Stimulated activated CD4-positive, alpha-beta T cell treated with anti-CD3 and anti-CD28 coated beads, Interleukin-12 subunit alpha, Interleukin-12 subunit beta, amount 100 ng/mL, for 4 hours (primary cell): ENCODE measurements around the gene IFIT2.
"Not testable (repeated sequence)": the region's sequence is repeated elsewhere in the genome, so short reads cannot be mapped to it uniquely, and the experiment has no call there.

Experiments used
- DNase-seq: peaks from one replicate; pipeline ENCODE4 v3.0.0-alpha.2; 2020

Gene IFIT2

DNA sequence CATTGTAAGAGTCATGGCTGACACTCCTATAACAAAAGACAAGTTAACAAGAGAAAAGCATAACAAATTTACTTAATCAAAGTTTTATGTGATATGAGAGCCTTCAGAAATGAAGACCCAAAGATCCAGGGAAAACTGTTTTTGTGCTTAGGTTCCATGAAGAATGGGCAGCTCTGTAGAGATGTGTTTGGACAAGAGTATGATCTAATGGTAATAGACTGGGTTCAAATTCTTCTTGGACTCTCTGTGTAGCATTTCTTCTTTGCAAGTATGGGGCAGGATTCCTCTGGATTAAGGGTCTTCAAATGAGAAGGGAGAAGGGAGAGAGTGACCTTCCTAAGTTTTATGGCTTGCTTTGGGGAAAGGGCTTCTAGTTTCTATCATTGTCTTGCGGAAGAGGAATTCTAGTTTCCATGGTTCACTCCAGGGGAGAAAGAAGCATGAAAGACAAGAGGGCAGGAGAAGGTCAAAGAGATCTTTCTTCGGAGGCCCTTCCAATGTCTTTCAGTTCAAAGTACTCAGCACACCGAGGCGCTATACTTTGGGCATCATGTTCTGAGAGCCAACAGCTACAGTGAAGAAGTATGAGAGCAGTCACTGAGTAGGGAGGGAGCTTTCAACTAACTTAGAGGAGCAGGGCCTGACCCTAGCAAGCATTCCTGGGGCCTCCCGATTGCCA is 41.4 kb downstream of the IFIT2 start:
- no peak for DNase-seq

DNA sequence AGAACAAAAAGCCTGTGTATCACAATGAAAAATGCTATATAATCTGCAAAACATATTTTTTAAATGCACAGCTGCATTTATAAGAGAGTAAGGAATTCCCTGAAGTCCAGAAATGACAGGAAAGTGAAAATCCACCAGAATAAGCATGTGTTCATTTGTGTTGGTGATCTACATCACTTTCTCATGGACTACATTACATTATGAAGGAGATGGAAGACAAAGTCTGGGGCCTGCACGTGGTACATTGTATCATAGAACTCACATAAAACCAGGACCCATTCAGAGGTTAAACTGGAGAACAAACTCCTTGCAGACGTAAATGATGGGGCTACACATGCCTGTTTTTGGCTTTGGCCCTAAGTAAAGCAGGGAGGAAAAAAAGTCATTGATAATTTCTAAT is 42.3 kb downstream of the IFIT2 start:
- DNase-seq = no peak

DNA sequence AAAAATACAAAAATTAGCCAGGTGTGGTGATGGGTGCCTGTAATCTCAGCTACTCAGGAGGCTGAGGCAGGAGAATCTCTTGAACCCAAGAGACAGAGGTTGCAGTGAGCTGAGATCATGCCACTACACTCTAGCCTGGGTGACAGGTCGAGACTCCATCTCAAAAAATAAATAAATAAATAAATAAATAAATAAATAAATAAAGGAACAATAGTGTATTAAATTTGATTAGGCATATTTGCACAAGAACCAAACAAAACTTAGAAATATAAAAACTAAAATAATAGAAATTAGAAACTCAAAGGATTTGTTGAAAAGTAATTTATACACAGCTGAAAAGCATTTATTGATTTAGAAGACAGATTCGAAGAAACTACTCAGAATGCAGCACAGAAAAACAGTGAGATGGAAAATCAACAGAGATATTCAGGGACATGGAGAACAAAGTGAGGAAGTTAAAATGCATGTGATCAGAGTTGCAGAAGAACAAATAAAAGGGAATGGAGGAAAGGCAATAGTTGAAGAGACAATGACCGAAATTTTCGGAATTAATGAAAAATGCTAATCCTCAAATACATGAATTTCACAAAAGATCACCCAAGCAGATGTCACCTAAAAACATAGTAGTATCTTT is 43.6 kb downstream of the IFIT2 start:
- DNase-seq = no peak

DNA sequence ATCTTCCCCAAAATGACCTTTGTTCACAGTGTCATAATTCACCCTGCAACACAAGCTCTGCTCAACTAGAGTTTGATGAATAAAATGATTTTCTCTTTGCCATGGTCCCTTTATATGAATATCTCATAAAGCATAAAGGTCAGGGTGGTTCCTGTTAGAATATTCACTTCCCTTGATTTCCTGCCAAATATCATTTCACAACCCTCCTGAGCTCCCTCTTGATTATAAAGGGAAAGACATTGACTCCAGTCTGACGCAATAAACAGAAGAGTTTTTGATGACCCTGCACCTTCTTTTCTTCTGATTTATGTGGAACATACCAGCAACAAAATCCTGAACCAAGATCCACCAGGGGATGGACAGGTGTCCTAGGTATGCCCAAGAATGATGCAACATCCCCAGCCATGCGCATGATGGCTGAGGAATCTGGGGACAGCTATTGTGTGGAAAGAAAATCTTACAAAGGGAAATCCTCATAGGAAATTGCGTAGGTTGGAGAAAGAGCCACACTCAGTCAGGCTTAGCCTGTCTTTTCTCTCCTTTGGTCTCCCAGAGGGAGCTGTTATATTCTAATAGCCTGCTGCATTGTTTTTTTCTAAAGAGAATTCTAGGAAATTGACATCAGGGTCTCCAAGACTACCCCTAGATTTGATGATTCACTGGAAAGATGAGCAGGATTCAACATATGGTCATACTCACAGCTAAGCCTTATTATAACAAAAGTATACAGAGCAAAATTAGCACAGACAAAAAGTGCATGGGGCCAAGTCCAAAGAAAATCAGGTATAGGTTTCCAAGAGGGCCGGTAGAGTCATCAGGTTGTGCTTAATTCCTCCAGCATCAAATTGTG is 44.8 kb downstream of the IFIT2 start:
- DNase-seq = no peak

DNA sequence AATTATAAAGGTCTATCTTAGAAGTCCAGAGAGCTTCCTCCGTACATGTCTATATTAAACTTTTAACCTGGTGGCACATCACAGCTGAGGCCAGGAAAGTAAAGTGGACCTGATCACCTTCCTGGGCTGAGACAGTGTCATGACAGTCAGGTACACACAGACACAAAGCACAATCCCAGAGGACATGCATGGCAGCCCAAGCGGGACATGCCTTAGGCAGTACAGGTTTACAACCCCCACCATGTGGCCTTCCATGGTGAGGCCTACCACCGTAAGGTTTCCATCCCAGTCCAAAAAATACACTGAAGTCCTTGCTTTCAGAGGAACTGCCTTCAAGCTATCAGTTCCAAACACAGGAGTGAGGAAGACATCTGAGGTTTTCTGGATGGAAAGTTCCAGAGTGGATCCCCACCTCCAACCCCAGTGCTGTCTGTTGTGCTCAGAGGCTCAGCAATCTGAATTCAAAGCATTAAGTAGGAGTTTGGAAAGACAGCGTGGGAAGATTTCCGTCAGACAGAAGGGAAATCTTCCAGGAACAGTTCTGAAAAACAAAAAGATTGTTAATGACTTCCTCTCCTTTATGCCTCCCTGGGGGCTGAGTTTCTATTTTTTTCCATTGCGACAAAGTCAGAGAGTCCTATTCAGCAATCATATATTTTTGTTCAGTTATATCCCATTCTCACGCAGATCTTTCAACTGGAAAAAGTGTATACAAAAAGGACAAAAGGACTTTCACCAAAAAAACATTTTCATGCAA is 46.0 kb downstream of the IFIT2 start:
- DNase-seq = no peak

DNA sequence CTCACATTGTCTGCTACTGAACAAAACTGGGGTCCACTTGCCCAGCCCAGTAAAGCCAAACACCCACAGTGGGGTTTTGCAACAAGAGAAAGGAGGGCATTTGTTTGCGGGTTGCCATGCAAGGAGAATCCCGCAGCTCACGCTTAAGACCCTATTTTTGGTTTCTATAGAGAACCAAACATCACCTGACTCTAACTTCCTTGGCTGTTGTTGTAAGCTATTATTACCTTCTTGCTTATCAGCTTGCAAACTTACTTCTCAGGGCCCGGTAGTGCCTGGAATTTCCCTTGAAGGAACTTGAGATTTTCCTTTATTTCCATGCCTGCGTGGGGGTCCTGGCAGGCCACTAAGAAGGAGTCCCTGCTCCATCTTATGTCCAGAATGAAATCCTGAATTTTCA is 46.6 kb downstream of the IFIT2 start:
- DNase-seq = no peak

DNA sequence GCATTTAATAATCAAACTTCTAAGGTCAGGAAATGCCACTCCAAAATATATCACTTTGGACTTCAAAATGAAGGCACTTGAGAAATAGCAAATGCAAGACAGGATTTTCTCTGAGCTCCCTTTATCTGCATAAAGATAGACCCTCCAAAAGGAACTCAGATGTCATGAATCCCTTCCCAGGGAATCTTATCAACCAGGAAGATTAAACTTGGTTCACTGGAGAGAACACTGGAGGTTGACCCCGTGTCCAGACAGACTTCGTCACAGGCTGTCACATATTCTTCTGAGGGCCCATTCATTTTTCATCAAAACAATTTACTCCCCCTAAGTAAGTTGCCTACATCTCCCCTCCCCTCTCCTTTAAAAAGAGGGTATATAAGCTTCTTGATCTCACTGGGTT is 47.1 kb downstream of the IFIT2 start:
- DNase-seq = no peak

DNA sequence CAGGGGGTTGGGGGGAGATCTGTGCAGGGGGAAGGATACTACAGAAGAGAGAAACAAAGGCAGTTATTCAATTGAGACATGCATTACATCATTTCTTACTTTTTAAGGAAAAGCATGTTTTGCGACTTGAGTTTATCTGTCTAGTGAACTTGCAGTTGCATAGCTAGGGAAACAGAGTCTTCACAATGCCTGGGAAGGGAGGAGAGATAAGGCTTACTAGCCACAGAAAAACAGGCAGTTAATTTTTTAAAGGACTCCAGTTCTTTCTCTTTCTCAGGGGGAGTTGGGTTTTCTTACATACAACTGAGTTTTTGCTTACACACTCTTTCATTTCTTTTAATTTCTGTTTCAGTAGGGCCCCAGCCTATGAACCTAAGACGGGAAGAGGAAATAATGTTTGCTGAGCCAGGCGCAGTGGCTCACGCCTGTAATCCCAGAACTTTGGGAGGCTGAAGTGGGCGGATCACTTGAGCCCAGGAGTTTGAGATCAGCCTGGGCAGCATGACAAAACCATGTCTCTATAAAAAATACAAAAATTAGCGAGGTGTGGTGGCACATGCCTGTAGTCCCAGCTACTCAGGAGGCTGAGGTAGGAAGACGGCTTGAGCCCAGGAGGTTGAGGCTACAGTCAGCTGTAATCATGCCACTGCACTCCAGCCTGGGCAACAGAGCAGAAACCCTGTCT is 48.9 kb downstream of the IFIT2 start:
- not testable (repeated sequence) for DNase-seq

DNA sequence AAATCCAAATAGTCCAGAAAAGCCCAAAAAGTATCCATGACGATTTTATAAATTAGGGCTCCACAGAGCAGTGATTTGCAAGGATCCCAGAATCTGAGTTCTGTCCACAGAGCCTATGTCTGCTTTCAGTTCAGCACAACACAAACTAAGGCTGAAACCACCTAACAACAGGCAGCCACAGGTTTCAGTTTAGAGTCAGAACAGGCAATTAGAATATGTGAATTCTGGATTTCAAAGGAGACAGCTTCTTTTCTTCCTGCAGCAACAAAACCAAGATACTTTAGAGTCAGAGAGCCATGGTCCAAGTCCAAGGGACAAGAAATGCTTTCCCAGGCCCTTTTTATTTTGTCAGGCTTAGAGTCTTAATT is 49.5 kb downstream of the IFIT2 start:
- DNase-seq = no peak

DNA sequence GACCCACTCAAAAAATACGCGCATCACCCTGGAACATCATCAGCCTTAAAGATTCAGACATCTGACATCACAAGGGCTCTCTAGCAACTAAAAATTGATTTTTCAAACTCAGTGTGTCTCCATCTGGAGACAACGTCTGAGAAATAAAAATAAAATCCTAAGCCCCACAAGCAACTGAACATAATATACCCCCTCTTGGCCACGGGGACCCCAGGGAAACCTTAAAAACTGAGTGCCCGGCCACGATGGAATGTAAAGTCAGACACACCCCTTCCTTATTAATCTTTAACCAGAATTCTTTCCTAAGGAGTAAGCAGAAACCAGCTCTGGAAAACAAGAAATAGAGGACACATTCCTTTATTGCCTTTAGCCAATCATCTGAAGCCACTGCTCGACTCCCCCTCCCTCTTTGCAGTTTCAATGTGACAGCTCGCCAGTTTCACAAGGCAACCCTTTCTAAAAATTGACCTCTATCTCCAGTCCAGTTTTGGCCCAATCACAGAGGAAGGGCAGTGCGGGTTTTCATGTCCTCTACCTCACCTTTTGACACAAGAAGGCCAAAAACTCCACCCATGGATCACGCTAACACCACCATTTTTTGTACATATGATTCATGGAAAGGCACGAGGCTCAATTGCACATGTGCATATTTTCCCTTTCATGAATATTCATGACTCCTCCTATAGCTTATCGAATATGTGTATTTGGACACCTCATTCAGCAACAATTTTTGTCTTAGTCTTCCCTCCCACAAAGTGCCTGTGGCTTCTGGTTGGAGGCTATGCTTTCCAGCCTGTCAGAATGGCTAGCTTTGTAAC is 50.1 kb downstream of the IFIT2 start:
- DNase-seq = no peak

DNA sequence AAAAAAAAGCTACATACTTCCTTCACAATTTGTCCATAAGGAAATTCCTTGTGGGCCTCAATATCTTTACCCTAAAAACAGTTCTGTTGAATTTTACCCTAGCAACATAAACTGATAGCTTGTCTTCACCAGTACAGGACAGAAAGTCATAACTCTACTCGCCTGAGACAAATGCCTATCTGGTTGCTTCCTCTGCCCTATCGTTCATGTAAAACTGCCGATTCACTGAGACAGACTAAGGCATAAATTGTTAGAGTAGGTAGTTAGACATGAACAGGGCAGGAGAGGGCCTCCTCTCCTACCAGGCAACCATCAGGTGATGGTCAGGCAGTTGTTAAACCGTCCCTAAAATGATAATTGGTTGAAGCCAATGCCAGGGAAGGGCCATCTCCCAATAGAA is 51.0 kb downstream of the IFIT2 start:
- DNase-seq = no peak

DNA sequence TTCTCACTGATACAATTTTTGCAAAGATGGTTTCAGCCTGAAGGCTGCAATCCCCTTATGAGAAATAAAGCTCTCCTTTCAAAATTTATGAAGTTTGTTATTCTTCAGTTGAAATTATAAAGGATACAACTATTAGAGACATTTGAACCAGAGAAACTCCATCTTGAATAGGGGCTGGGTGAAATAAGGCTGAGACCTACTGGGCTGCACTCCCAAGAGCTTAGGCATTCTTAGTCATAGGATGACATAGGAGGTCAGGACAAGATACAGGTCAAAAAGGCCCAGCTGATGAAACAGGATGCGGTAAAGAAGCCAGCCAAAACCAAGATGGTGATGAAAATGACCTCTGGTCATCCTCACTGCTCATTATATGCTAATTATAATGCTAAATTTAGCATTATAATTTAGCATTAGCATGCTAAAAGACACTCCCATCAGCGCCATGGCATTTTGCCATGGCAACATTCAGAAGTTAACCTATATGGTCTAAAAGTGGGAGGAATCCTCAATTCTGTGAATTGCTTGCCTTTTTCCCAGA is 53.6 kb downstream of the IFIT2 start:
- DNase-seq = no peak

DNA sequence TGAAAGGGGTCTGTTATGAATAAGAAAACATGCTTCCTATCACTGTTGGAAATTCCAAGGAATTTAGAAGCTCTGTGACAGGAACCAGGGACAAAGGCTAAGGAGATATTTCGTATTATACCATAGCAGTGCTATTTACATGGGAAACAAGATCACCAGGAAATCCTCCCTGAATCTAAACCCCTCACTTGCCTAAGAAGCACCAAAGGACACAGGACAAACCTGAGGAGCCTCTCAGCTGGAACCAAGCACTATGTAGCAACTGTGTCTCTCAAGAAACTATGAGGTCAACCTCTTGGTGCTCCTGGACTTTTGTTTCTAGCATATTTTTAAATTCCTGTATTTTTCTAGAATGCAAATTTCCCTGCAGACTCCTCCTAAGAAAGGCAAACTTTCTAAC is 55.2 kb downstream of the IFIT2 start:
- DNase-seq = no peak

DNA sequence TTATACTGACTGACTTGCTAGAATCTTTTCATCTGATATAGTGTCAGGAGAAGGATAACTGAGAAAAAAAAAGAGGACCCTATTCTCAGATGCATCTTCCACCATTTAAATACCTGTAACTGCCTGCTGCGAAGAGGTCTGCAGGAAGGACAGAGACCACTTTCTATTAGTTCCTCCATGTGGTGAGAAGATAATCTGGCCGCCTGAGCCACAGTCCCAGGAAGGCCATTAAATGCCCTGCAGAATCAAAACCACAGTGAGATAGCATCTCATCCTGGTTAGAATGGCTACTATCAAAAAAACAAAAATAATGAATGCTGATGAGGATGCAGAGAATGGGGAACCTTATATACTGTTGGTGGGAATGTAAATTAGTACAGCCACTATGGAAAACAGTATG is 56.1 kb downstream of the IFIT2 start:
- no peak for DNase-seq
